SK-MEL-5 (cell line): ENCODE data around the gene DISC1. TPM values are rescaled to one million over a fixed set of nuclear protein-coding genes. Genes with fewer than 3 reads are reported as not detected.
A peak's percentile ranks its signal among the peaks of the same experiment; 100 is the strongest.

ENCODE experiments used
- DNase-seq: peaks from one replicate; pipeline ENCODE4 v3.0.0-alpha.2; 2016; ENCODE audit warnings: low read depth, low spot score
- in situ Hi-C: cut with HindIII; loops from 2 replicates; pipeline ENCODE4 v1.10.0; 2016; ENCODE audit warnings: low sequenced_read_pairs, high pct_unique_total_duplicates, low pct_unique_long_range_greater_than_20kb
- total RNA-seq: library from RNA; depleted of rRNA; stranded (reverse); fragments of >200 nt; shearing (Covaris generic); gene quantifications from 2 replicates; pipeline ENCODE4 v1.2.3, GENCODE V29; 2014

The DISC1 gene
- total RNA-seq, 1 experiment from 2014 or later, result 5.4 TPM

GRCh38 chr1:231973830-231974229, 347.2 kb downstream of the DISC1 start:
- DNase-seq, result no peak
- in situ Hi-C loops, result no loop called here

GRCh38 chr1:231976231-231976630, 349.6 kb downstream of the DISC1 start:
- DNase-seq, result no peak
- in situ Hi-C loops, result no loop called here

GRCh38 chr1:231981675-231982074, 355.1 kb downstream of the DISC1 start:
- in situ Hi-C loops, result no loop called here
- no peak for DNase-seq

- DNase-seq, result no peak
- in situ Hi-C loops, result no loop called here
Observed at GRCh38 chr1:231982871-231983587, 356.4 kb downstream of the DISC1 start.

GRCh38 chr1:231983588-231984193, 357.1 kb downstream of the DISC1 start:
- DNase-seq, result peak; percentile 61
- in situ Hi-C loops, result no loop called here

GRCh38 chr1:231985296-231986023, 358.9 kb downstream of the DISC1 start:
- in situ Hi-C loops, result no loop called here
- DNase-seq, result peak; percentile 43

GRCh38 chr1:231986631-231987336, 360.2 kb downstream of the DISC1 start:
- in situ Hi-C loops, result no loop called here
- peak; percentile 94 for DNase-seq

- in situ Hi-C loops, result no loop called here
Observed at GRCh38 chr1:231990388-231990787, 363.8 kb downstream of the DISC1 start.

GRCh38 chr1:231991231-231991630, 364.6 kb downstream of the DISC1 start:
- DNase-seq, result peak; percentile 70
- in situ Hi-C loops, result no loop called here

More at GRCh38 chr1:231990388-231990787, 363.8 kb downstream of the DISC1 start:
- no peak for DNase-seq

GRCh38 chr1:231993968-231994455, 367.4 kb downstream of the DISC1 start:
- no peak for DNase-seq
- in situ Hi-C loops, result no loop called here

- in situ Hi-C loops, result no loop called here
- no peak for DNase-seq
Observed at GRCh38 chr1:231998791-231999190, 372.2 kb downstream of the DISC1 start.

- in situ Hi-C loops, result no loop called here
- DNase-seq, result no peak
Observed at GRCh38 chr1:232005300-232005699, 378.7 kb downstream of the DISC1 start.

- in situ Hi-C loops, result no loop called here
- no peak for DNase-seq
Observed at GRCh38 chr1:232009741-232010140, 383.2 kb downstream of the DISC1 start.

GRCh38 chr1:232011961-232012360, 385.4 kb downstream of the DISC1 start:
- no peak for DNase-seq
- in situ Hi-C loops, result no loop called here

- DNase-seq, result no peak
- in situ Hi-C loops, result no loop called here
Observed at GRCh38 chr1:232012773-232013386, 386.3 kb downstream of the DISC1 start.

- no peak for DNase-seq
- in situ Hi-C loops, result no loop called here
Observed at GRCh38 chr1:232014941-232015340, 388.4 kb downstream of the DISC1 start.

GRCh38 chr1:232016616-232017015, 390.0 kb downstream of the DISC1 start:
- in situ Hi-C loops, result no loop called here
- DNase-seq, result no peak

- DNase-seq, result no peak
- in situ Hi-C loops, result no loop called here
Observed at GRCh38 chr1:232017057-232017456, 390.5 kb downstream of the DISC1 start.
